Activated T-cell treated with anti-CD3 and anti-CD28 coated beads, Interleukin-2, amount 50 U/mL, for 72 hours (primary cell): ENCODE measurements around the gene PTPRK. TPM values are rescaled to one million over a fixed set of nuclear protein-coding genes. Genes with fewer than 3 reads are reported as not detected.

Experiments used
- ATAC-seq, 2 donors: fragments of 150-1000 bp; cut with Tn5 transposase; replicated peaks in 1 of 2; 2 replicates each; pipeline ENCODE4 v1.10.0; 2021; ENCODE audit warnings: moderate library complexity in 2 of 2, mild to moderate bottlenecking in 1 of 2
- DNase-seq, 2 donors: peaks; one replicate each; pipeline ENCODE4 v3.0.0; 2021 to 2022; ENCODE audit warnings: mixed read lengths in 1 of 2
- H3K27ac Mint-ChIP-seq: one replicate; pipeline ENCODE4 v1.8.0; 2022; ENCODE audit warnings: mild to moderate bottlenecking, moderate library complexity, mixed read lengths
- H3K27me3 Mint-ChIP-seq: one replicate; pipeline ENCODE4 v1.8.0; 2022; ENCODE audit warnings: low read depth, mixed read lengths
- H3K36me3 Mint-ChIP-seq, 2 donors: one replicate each; pipeline ENCODE4 v1.8.0; 2022; ENCODE audit warnings: mixed read lengths in 2 of 2, mild to moderate bottlenecking in 1 of 2; ENCODE audit not compliant: insufficient read depth in 2 of 2
- H3K4me1 Mint-ChIP-seq: one replicate; pipeline ENCODE4 v1.8.0; 2022; ENCODE audit warnings: low read depth, mixed read lengths
- H3K4me3 Mint-ChIP-seq, 2 donors: one replicate each; pipeline ENCODE4 v1.8.0; 2022; ENCODE audit warnings: mild to moderate bottlenecking in 2 of 2, mixed read lengths in 2 of 2, moderate library complexity in 2 of 2
- H3K9me3 Mint-ChIP-seq, 2 donors: one replicate each; pipeline ENCODE4 v1.8.0; 2022; ENCODE audit warnings: mixed read lengths in 2 of 2
- total RNA-seq, 2 donors: library from RNA; stranded (reverse); gene quantifications; one replicate each; pipeline ENCODE4 v1.2.3, GENCODE V29; 2022

PTPRK gene
- total RNA-seq, 2 donors from 2014 or later, result 3.8 to 6.4 TPM

GRCh38 chr6:128284128-128284527 lies 236.3 kb downstream of the PTPRK start:
- Mint-ChIP-seq H3K4me1 (peaks cover 12% of the 10 kb centered on the region), H3K4me3 (no peak overlapping the region), H3K27me3 (no peaks in the 10 kb centered on the region), H3K9me3 (peaks cover 0 to 2% of the 10 kb centered on the region in 2 donors), H3K36me3 (no peaks in the 10 kb centered on the region), H3K27ac (no peak overlapping the region)
- ATAC-seq (no peak), DNase-seq (no peak)

DNA sequence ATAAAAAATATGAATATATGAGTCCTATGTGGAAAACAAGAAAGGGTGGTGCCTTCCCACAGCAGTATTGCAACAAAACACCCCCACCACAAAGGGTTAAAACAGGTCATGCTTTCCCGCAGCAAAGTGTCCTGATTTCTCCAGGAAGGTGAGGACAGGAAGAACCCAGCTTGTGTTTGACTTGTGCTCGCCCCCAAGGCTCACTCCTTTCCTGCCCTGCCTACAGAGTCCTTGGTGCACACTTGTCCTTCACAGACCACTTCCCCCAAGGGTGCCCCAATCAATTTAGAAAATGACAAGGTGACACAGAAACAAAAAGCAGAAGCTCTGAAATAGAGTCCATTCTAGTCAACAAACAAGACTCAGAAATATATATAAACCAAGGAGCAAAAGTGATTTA lies 237.4 kb downstream of the PTPRK start:
- H3K36me3 Mint-ChIP-seq, result no peaks in the 10 kb centered on the region
- no peaks in the 10 kb centered on the region for H3K27me3 Mint-ChIP-seq
- peaks cover 0 to 2% of the 10 kb centered on the region in 2 donors for H3K9me3 Mint-ChIP-seq
- H3K4me1 Mint-ChIP-seq, result peaks cover 11% of the 10 kb centered on the region
- DNase-seq (no peak), ATAC-seq (no peak)
- H3K27ac Mint-ChIP-seq, result no peak overlapping the region
- H3K4me3 Mint-ChIP-seq, result no peak overlapping the region

- ATAC-seq (no peak), DNase-seq (no peak)
- Mint-ChIP-seq H3K4me3 (no peak overlapping the region), H3K9me3 (no peaks in the 10 kb centered on the region), H3K27ac (no peak overlapping the region), H3K4me1 (no peaks in the 10 kb centered on the region), H3K36me3 (no peaks in the 10 kb centered on the region), H3K27me3 (no peaks in the 10 kb centered on the region)
Measured at GRCh38 chr6:128280960-128281359, 239.4 kb downstream of the PTPRK start.

GRCh38 chr6:128280066-128280465 lies 240.3 kb downstream of the PTPRK start:
- no peak for ATAC-seq

GRCh38 chr6:128278836-128279235 lies 241.6 kb downstream of the PTPRK start:
- Mint-ChIP-seq H3K4me1 (peaks cover 8% of the 10 kb centered on the region), H3K36me3 (no peaks in the 10 kb centered on the region), H3K9me3 (no peaks in the 10 kb centered on the region), H3K27me3 (no peaks in the 10 kb centered on the region), H3K27ac (no peak overlapping the region), H3K4me3 (no peak overlapping the region)
- no peak for DNase-seq
- no peak for ATAC-seq

More at GRCh38 chr6:128280066-128280465, 240.3 kb downstream of the PTPRK start:
- H3K27me3 Mint-ChIP-seq, result no peaks in the 10 kb centered on the region
- no peak overlapping the region for H3K27ac Mint-ChIP-seq
- no peak for DNase-seq
- H3K4me3 Mint-ChIP-seq, result no peak overlapping the region
- no peaks in the 10 kb centered on the region for H3K36me3 Mint-ChIP-seq
- H3K4me1 Mint-ChIP-seq, result peaks cover 5% of the 10 kb centered on the region
- H3K9me3 Mint-ChIP-seq, result no peaks in the 10 kb centered on the region

GRCh38 chr6:128277379-128277778 lies 243.0 kb downstream of the PTPRK start:
- DNase-seq, result no peak
- H3K36me3 Mint-ChIP-seq, result no peaks in the 10 kb centered on the region
- no peaks in the 10 kb centered on the region for H3K9me3 Mint-ChIP-seq
- no peak overlapping the region for H3K4me3 Mint-ChIP-seq
- H3K4me1 Mint-ChIP-seq, result peaks cover 8% of the 10 kb centered on the region
- no peak for ATAC-seq
- H3K27ac Mint-ChIP-seq, result no peak overlapping the region
- H3K27me3 Mint-ChIP-seq, result no peaks in the 10 kb centered on the region

DNA sequence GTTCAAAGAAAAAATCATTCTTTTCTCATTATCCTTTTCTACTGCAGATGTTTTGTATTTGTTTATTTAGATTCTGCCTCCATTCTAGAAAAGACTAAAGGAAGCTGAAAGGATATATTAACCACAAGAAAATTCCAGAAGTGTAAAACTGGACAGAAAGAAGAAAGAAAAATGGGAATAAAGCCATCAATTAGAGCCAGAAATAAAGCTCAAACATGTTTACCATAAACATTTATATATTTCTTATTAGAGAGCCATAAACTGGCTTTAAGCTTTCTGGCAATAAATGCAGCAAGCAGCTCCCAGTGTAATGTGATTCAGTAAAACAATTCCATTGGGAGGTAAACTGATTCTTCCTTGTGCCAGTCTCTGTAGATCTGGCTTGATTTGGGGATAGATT lies 244.1 kb downstream of the PTPRK start:
- ATAC-seq (no peak), DNase-seq (no peak)
- Mint-ChIP-seq H3K9me3 (no peaks in the 10 kb centered on the region), H3K36me3 (no peaks in the 10 kb centered on the region), H3K27ac (no peak overlapping the region), H3K4me1 (peaks cover 8% of the 10 kb centered on the region), H3K27me3 (no peaks in the 10 kb centered on the region), H3K4me3 (no peak overlapping the region)

DNA sequence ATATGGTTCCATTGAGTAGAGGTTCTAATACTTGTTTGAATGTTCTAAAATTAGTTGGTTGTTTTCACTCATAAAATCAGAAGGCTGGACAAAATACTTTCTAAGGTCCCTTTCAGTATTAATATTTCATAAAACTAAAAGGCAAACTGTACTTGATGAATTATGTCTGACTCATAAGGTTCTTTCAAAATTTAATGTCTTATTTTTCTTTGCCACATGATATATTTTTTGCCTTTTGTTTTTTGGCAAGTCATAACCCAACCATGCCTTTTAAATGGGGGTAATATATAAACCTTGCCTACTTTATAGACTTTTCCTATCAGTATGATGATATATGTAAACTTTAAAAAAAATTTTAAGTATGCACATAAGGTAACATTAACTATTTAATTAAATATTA lies 244.7 kb downstream of the PTPRK start:
- ATAC-seq (no peak), DNase-seq (no peak)
- Mint-ChIP-seq H3K27ac (no peak overlapping the region), H3K9me3 (no peaks in the 10 kb centered on the region), H3K36me3 (no peaks in the 10 kb centered on the region), H3K4me1 (peaks cover 8% of the 10 kb centered on the region), H3K4me3 (no peak overlapping the region), H3K27me3 (no peaks in the 10 kb centered on the region)

- H3K4me1 Mint-ChIP-seq, result peaks cover 8% of the 10 kb centered on the region
- ATAC-seq (peak; percentile 80 to 96), DNase-seq (no peak)
- H3K9me3 Mint-ChIP-seq, result no peaks in the 10 kb centered on the region
- H3K36me3 Mint-ChIP-seq, result no peaks in the 10 kb centered on the region
- H3K27ac Mint-ChIP-seq, result peak overlapping the region; percentile 87
- H3K4me3 Mint-ChIP-seq, result peak overlapping the region; percentile 11 to 40
- no peaks in the 10 kb centered on the region for H3K27me3 Mint-ChIP-seq
Measured at GRCh38 chr6:128275030-128275429, 245.4 kb downstream of the PTPRK start.

DNA sequence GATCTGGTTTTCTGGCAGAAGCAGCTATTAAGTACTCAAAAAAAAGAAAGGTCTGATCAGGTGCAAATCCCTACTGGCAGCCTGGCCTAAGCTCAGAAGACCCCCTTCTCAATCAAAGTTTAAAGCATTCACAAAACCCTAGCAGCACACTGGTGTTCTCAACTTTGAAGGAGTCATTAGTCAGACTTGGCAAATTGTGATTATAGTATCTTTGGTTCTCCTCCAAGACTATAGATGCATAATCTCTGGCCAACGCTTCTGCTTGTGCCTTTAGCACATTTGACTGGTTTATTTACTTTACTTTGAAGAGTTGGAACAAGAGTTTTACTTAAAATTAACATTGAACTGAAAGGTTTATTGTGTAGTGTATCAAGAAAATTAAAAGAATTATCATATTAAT lies 248.9 kb downstream of the PTPRK start:
- Mint-ChIP-seq H3K9me3 (no peaks in the 10 kb centered on the region), H3K27ac (no peak overlapping the region)
- no peak for ATAC-seq

DNA sequence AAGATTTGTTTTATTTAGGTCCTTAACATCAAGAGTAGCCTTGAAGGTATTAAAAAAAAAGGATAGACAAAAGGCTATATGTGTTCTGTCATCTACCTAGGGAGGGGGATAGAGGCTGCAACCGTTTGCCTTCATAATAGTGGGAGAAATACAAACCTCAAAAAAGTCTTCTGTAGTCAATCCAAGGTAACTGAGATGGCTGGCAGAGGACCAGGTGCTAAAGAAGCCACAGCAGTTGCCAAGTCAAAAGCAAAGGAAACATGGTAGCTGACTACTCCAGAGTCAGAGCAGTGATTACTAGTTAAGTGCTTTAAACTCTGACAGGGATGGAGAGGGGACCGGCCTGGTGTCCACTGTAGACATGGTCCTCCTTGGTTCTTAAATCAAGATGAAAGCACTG lies 249.4 kb downstream of the PTPRK start:
- no peak overlapping the region for H3K4me3 Mint-ChIP-seq
- H3K36me3 Mint-ChIP-seq, result no peaks in the 10 kb centered on the region
- DNase-seq (no peak), ATAC-seq (no peak)
- peaks cover 8% of the 10 kb centered on the region for H3K4me1 Mint-ChIP-seq
- no peaks in the 10 kb centered on the region for H3K27me3 Mint-ChIP-seq
- no peak overlapping the region for H3K27ac Mint-ChIP-seq
- no peaks in the 10 kb centered on the region for H3K9me3 Mint-ChIP-seq

More for the DNA sequence above, 248.9 kb downstream of the PTPRK start:
- Mint-ChIP-seq H3K36me3 (no peaks in the 10 kb centered on the region), H3K4me1 (peaks cover 8% of the 10 kb centered on the region), H3K4me3 (no peak overlapping the region), H3K27me3 (no peaks in the 10 kb centered on the region)
- no peak for DNase-seq

GRCh38 chr6:128266946-128267345 lies 253.5 kb downstream of the PTPRK start:
- Mint-ChIP-seq H3K27ac (no peak overlapping the region), H3K36me3 (peaks cover 2 to 9% of the 10 kb centered on the region in 2 donors), H3K4me1 (no peaks in the 10 kb centered on the region), H3K27me3 (no peaks in the 10 kb centered on the region), H3K4me3 (no peak overlapping the region), H3K9me3 (peaks cover 5 to 6% of the 10 kb centered on the region in 2 donors)
- ATAC-seq (no peak), DNase-seq (no peak)

- no peaks in the 10 kb centered on the region for H3K27me3 Mint-ChIP-seq
- H3K36me3 Mint-ChIP-seq, result peaks cover 2 to 9% of the 10 kb centered on the region in 2 donors
- no peak overlapping the region for H3K27ac Mint-ChIP-seq
Measured at GRCh38 chr6:128265706-128266105, 254.7 kb downstream of the PTPRK start.

More at GRCh38 chr6:128265706-128266105, 254.7 kb downstream of the PTPRK start:
- H3K4me3 Mint-ChIP-seq, result no peak overlapping the region
- H3K4me1 Mint-ChIP-seq, result peaks cover 4% of the 10 kb centered on the region
- ATAC-seq (no peak), DNase-seq (no peak)
- H3K9me3 Mint-ChIP-seq, result peaks cover 5 to 6% of the 10 kb centered on the region in 2 donors
